ENCODE data around the gene TAOK2.

Gene TAOK2

DNA sequence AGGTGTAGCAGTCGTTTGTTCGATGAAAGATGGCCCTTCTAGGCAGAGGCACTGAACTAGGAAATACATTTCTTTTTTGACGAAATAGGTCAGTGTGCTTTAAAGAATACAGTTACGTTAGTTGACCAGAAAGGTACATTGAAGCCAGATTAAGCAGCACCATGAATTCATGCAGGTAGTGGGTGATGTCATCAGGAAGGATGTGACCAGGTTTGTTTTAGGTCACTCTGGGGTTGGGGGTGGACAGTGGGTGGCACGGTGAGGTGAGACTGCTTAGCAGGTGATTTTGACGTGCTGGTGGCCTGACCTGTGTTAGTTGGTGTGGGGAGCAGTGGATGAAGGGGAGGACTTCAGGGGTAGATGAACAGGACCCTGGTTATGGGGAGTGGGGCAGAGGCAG lies 25.9 kb downstream of the TAOK2 start:
- DNase-seq (ENCODE audit: insufficient read length) (no peak), FAIRE-seq (no peak)
- TF ChIP-seq POLR2A (IDR thresholded peaks at IDR 0.05; ENCODE audit: low read depth, low read length) = no peak
- no peak for TF ChIP-seq TAF1 (IDR thresholded peaks at IDR 0.05; ENCODE audit: borderline replicate concordance, low read depth, low read length)
- no peak for TF ChIP-seq POLR2AphosphoS5 (IDR thresholded peaks at IDR 0.05; ENCODE audit: low read depth, low read length)

GRCh38 chr16:30000735-30001631 lies 27.3 kb downstream of the TAOK2 start:
- FAIRE-seq = no peak

GRCh38 chr16:30002614-30003346 lies 29.1 kb downstream of the TAOK2 start:
- no peak for FAIRE-seq
- no peak for DNase-seq (ENCODE audit: insufficient read length)
- no peak for TF ChIP-seq TAF1 (IDR thresholded peaks at IDR 0.05; ENCODE audit: borderline replicate concordance, low read depth, low read length)
- no peak for TF ChIP-seq POLR2A (IDR thresholded peaks at IDR 0.05; ENCODE audit: low read depth, low read length)
- TF ChIP-seq POLR2AphosphoS5 (IDR thresholded peaks at IDR 0.05; ENCODE audit: low read depth, low read length) = no peak

More at GRCh38 chr16:30000735-30001631, 27.3 kb downstream of the TAOK2 start:
- no peak for TF ChIP-seq TAF1 (IDR thresholded peaks at IDR 0.05; ENCODE audit: borderline replicate concordance, low read depth, low read length)
- no peak for TF ChIP-seq POLR2AphosphoS5 (IDR thresholded peaks at IDR 0.05; ENCODE audit: low read depth, low read length)
- no peak for TF ChIP-seq POLR2A (IDR thresholded peaks at IDR 0.05; ENCODE audit: low read depth, low read length)
- no peak for DNase-seq (ENCODE audit: insufficient read length)

DNA sequence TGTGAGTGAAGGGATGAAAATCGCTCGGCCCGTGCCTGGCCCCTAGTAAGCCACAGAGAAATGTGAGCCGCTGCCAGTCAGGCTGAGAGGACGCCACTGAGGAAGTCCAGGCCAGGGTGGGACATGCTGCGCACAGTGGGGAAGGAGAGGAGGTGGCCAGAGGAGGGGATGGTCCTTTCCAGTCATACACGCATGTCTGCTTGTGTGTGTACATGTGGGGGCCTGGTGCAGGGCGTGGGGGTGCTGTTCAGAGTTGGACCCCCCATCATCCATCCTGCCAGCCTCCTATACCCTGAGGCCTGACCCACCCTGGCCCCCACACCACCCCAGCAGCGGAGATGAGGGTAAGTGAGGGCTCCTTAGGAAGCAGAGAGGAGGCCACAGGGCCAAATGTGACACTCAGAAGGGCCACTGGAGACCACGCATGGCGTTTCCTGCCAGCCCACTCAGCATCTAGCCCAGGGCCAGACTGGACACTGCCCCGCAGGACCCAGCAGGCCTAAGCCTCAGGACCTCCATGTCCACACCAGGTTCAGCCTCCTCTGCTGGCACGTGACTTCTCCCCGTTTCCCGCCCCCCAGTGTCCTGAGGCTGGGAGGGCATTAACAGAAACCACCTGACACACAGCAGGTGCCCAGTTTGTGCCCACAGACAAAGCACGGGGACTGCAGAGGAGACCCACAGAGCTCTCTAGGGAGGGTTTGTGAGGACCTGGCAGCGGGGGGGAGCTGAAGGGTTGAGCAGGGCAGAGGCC lies 30.2 kb downstream of the TAOK2 start:
- FAIRE-seq = no peak
- TF ChIP-seq POLR2AphosphoS5 (IDR thresholded peaks at IDR 0.05; ENCODE audit: low read depth, low read length) (no peak), POLR2A (IDR thresholded peaks at IDR 0.05; ENCODE audit: low read depth, low read length) (no peak), TAF1 (IDR thresholded peaks at IDR 0.05; ENCODE audit: borderline replicate concordance, low read depth, low read length) (no peak)
- DNase-seq (ENCODE audit: insufficient read length) = no peak

DNA sequence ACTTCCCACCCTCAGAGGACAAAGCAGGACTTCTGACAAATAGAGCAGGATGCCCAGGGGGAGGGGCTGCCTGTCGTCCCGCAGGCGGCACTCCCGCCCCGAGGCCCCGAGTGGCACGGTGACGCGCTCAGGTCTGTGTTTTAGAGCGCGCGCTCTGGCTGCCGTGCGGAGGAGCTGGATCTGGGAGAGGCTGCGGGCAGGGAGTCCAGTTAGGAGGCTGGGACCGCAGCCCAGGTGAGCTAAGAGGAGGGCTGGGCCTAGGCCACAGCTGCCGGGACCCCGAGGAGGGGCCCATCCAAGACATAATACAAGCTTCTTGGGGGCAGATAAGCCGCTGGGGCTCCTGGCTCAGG lies 30.7 kb downstream of the TAOK2 start:
- TF ChIP-seq TAF1 (IDR thresholded peaks at IDR 0.05; ENCODE audit: borderline replicate concordance, low read depth, low read length) (no peak), POLR2AphosphoS5 (IDR thresholded peaks at IDR 0.05; ENCODE audit: low read depth, low read length) (no peak), POLR2A (IDR thresholded peaks at IDR 0.05; ENCODE audit: low read depth, low read length) (no peak)
- DNase-seq (ENCODE audit: insufficient read length) = no peak
- FAIRE-seq = no peak

GRCh38 chr16:30004811-30005242 lies 31.2 kb downstream of the TAOK2 start:
- FAIRE-seq (no peak), DNase-seq (ENCODE audit: insufficient read length) (no peak)
- no peak for TF ChIP-seq TAF1 (IDR thresholded peaks at IDR 0.05; ENCODE audit: borderline replicate concordance, low read depth, low read length)
- TF ChIP-seq POLR2A (IDR thresholded peaks at IDR 0.05; ENCODE audit: low read depth, low read length) = no peak

DNA sequence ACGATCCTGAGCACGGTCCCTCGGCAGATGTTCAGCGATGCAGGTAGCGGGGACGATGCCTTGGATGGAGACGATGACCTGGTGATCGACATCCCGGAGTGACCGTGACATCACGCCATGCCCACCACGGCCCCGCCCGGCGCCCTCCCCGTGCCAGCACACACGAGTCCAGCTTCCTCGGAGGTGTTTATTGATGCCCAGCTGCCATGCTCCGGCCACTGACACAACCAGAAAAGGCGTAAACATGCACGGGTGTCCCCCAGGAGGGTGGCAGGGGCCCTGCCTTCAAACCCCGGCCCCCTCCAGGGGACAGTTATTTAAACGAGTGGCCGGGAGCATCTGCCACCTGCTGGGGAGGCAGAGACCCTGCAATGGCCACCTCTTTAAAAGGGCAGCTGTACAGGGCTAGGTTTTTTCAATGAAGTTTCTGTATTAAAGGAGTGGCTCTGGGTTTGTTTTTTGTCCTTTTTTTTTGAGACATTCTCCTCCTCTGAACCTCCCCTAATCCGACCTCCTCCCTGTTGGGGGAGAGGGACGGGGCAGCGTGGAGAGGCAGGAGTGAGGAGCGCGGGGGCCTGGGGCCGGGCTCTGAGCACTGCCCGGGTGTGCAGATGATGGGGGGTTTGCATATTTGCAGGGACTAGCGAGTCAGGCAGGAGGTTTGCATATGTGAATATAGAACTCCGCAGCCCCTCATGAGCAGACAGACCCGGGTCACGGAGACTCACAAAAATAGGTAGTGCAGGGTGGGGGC lies 31.9 kb downstream of the TAOK2 start:
- FAIRE-seq (no peak), DNase-seq (ENCODE audit: insufficient read length) (peak; percentile 81)
- no peak for TF ChIP-seq TAF1 (IDR thresholded peaks at IDR 0.05; ENCODE audit: borderline replicate concordance, low read depth, low read length)
- TF ChIP-seq POLR2A (IDR thresholded peaks at IDR 0.05; ENCODE audit: low read depth, low read length) = no peak

DNA sequence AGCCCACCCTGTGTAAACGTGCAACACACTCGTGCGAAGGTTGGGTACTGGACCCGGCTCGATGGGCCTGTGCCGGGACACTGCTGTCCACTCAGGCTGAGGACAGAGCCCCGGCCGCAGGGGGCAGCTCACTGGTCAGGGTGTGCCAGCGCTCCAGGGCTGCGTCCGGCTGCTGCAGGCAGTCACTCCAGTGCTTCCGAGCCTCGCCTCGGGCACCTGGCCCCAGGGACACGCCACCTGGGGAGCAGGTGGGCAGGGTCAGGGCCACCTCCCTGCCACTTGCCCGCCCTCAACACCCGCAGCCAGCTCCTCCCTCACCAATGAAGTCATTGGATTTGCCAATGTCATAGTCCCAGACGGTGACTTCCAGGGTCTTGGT lies 32.4 kb downstream of the TAOK2 start:
- FAIRE-seq (no peak), DNase-seq (ENCODE audit: insufficient read length) (no peak)
- TF ChIP-seq POLR2A (IDR thresholded peaks at IDR 0.05; ENCODE audit: low read depth, low read length) = no peak
- TF ChIP-seq TAF1 (IDR thresholded peaks at IDR 0.05; ENCODE audit: borderline replicate concordance, low read depth, low read length) = no peak
- no peak for TF ChIP-seq POLR2AphosphoS5 (IDR thresholded peaks at IDR 0.05; ENCODE audit: low read depth, low read length)

- FAIRE-seq (no peak), DNase-seq (ENCODE audit: insufficient read length) (no peak)
- TF ChIP-seq POLR2A (IDR thresholded peaks at IDR 0.05; ENCODE audit: low read depth, low read length) = no peak
Observed at GRCh38 chr16:30006659-30007377, 33.1 kb downstream of the TAOK2 start.

DNA sequence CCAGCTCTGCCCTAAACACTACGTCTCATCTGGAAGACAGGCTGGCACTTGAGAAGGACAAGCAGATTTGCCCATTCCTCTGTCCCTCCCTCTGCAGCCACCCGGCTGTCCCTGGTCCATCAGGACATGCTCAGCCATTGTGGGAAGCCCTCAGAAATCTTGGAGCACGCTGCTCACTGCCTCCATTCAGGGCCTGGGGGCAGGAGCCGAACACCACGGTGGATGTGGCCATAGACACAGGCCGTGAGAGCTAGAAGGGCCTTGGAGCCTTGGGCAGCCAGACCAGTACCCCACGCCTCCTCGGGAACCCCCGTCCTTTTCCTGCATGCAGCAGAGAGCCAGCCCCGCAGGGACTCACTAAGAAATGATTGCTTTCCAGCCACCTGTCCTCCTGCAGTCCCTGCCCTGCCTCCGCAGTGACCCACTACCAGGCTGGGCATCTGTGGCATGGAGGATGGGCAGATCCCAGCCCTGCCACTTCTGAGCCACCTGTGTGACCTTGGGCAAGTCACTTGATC lies 33.8 kb downstream of the TAOK2 start:
- no peak for FAIRE-seq
- TF ChIP-seq POLR2A (IDR thresholded peaks at IDR 0.05; ENCODE audit: low read depth, low read length) (no peak), TAF1 (IDR thresholded peaks at IDR 0.05; ENCODE audit: borderline replicate concordance, low read depth, low read length) (no peak), POLR2AphosphoS5 (IDR thresholded peaks at IDR 0.05; ENCODE audit: low read depth, low read length) (no peak)
- DNase-seq (ENCODE audit: insufficient read length) = no peak

Data from GM12892 (cell line).